ENCODE results near the gene CD2BP2.
A peak's percentile ranks its signal among the peaks of the same experiment; 100 is the strongest.
"Not testable (repeated sequence)": the region's sequence is repeated elsewhere in the genome, so short reads cannot be mapped to it uniquely, and the experiment has no call there.

Gene CD2BP2

DNA sequence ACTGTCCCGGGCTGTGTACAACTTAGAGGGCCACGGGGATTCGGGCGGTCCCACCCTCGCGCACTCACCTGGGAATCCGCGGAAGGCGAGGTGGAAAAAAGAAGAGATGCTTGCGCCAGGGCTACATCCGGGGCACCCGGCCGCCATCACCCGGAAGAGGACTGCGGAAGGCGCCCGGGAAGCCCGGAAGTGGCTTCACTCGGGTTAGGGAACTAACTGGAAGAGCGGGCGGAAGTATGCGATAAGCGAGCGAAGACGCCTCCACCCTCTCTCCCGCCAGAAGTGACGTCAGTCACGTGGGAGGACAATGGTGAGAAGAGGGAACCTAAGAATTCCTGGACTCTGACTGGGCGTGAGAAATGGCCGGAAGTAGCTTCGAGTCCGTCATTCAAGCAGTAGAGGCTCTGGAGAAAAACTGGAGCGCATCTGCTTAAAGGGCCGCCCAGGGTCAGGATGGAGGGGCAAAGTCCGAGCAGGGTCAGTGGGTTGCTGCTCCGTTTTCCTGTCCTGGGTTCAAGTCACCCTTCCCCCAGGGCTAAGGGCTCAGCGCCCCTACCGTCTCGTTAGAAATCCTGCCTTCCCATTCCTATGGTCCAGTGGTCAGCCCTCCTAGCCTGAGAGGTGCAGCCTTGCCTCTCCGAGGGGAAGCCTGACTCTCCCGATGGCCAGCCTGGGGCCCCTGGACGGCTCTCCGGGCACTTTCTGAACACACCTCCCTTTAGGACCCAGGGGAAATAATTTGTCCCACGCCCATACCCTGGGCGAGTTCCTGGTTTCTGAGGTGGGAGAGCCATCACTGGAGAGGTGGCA is at the start of gene CD2BP2:
TSS of gene CD2BP2 (minus strand) at position 165 of the 810 bp plus-strand sequence. CDS start 627 bp downstream, outside the sequence.
- peak; percentile 100 for DNase-seq

DNA sequence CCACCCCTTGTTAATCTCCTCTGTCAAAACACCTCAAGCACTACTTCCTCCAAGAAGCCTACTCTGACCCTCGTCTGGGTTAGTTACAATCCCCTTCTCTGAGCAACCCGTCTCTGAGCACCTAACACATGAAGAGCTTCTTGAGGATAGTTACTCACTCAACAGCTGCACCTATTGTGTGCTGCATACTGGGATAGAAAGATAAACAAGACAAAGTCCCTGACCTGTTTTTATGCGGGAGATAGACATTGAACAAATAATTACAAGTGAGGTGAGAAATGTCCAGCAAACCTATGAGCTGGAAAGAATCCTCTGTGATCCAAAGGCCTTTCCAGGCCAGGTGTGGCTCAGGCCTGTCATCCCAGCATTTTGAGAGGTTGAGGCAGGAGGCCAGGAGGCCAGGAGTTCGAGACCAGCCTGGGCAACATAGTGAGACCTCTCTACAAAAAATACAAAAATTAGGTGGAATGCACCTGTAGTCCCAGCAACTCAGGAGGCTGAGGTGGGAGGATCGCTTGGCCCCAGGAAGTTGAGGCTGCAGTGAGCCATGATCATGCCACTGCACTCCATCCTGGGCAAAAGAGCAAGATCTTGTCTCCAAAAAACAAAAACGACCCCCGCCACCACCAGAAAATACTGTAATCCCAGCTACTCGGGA is 46.8 kb upstream of the CD2BP2 start:
- no peak for DNase-seq

DNA sequence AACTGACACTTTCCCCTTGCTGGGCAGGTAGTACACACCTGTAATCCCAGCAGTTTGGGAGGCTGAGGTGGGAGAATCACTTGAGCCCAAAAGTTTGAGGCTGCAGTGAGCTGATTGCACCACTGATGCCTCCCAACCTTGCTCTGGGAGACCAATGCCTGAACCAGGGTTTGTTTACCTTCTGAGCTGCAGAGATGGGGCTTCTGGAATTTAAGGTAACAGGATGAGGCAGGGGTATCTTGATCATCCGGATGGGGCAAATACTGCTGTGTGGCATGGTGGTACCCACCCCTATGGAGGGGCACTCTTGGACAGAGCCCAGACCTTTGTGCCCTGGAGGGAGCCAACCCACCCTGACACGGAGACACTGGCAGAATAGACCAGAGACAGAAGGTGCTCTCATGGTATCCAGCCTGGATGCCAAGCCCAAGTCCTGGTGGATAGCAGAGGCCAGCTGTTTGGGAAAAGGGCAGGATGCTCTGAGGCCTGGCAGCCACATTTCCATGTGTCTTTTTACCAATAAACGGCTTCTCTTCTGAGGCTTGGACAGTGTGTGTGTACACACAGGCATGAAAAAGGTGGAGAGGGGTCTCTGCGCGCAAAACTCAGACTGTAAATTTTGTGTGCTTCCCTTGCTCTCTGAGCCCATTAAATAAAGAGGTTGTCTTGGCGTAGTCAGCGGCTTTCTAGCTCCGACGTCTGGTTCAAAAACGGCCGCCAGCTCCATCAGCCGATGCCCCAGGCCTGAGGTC is 44.5 kb upstream of the CD2BP2 start:
- DNase-seq = peak; percentile 51

DNA sequence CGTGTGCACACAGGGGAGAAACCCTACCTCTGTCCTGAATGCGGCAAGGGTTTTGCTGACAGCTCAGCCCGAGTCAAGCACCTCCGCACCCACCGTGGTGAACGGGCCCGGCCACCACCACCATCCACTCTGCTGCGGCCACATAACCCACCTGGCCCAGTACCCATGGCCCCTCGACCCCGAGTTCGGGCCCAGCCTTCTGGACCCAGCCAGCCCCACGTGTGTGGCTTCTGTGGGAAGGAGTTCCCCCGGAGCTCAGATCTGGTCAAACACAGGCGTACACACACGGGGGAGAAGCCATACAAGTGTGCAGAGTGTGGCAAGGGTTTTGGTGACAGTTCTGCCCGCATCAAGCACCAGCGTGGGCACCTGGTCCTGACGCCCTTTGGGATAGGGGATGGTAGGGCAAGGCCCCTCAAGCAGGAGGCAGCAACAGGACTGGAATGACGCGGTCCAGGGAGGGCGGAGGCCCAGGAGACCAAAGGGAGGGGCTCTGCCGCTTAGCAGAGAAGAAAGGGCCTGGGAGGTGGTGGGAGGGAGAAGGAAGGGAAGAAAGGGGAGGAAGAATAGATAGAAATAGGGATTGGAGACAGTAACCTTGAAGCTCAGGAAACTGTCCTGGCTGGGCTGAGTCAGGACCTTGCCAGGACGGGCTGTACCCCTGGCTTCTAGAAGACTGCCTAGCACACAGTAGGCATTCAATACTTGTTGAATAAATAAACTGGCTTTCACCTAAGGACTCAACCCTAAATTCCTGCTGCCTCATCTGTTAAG is 43.7 kb upstream of the CD2BP2 start:
- no peak for DNase-seq

DNA sequence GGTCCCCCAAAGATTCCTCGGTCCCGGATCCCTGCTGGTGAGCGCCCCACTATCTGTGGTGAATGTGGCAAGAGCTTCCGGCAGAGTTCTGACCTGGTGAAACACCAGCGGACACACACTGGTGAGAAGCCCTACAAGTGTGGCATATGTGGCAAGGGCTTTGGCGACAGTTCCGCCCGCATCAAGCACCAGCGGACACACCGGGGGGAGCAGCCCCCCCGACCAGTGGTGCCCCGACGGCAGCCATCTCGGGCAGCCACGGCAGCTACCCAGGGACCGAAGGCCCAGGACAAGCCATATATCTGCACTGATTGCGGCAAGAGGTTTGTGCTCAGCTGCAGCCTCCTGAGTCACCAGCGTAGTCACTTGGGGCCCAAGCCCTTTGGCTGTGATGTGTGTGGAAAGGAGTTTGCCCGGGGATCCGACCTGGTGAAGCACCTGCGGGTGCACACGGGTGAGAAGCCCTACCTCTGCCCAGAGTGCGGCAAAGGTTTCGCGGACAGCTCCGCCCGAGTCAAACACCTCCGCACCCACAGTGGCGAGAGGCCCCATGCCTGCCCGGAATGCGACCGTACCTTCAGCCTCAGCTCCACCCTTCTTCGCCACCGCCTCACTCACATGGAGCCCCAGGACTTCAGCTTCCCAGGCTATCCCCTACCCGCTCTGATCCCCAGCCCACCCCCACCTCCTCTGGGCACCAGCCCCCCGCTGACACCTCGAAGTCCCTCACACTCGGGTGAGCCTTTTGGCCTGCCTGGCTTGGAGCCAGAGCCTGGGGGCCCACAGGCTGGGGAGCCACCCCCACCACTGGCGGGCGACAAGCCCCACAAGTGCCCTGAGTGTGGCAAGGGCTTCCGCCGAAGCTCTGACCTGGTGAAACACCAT is 42.9 kb upstream of the CD2BP2 start:
- DNase-seq = no peak

DNA sequence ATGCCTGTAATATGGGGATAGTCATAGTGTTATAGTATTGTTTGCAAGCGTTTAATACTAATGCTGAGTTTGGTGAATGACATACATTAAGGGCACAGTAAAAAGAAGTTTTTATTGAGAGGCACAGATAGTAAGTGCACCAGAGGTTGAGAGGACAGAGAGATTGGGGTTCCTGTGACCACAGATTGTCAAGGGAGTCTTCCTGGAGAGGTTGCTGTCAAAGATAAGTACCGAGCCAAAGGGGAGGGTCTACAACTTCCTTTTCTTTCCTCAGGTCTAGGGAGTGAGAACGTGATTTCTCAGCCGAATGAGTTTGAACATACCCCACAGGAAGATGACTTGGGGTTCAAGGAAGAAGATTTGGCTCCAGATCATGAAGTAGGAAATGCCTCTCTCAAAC is 41.9 kb upstream of the CD2BP2 start:
- DNase-seq = no peak

DNA sequence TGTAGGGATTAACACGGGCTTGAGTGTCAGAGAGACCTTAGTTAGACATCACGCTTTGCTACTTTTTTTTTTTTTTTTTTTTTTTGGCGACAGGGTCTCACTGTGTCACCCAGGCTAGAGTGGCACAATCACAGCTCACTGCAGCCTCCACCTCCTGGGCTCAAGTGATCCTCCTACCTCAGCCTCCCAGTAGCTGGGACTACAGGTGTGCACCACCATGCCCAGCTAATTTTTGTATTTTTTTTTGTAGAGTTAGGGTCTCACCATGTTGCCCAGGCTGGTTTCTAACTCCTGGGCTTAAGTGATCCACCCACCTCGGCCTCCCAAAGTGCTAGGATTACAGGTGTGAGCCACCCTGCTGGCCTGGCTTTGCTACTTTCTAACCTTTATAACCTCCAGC is 41.5 kb upstream of the CD2BP2 start:
- not testable (repeated sequence) for DNase-seq

DNA sequence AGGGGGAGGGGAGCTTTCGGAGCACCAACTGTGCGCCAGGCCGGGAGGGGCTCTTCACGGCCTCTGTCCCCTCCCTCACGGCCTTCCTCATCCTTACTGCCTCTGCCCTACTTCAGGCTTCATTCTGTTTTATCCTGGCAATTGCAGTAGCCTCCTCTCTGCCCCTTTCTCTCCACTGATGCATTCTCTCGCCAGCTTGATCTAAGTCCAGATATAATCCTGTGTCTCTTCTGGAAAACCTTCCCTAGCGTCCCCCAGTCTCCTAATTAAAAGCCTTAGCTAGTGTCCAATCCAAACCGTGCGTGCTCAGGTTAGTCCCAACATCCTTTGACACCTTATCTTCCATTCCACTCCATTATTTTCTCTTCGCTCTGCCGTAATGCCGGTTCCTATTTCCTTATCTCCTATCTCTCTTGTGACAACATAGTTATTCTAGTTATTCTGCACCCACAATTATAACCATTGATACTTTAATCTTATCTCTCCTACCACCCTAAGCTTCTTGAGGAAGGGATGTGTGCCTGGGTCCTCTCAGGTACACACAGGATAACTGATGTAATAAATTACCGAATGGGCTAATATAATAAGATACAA is 41.0 kb upstream of the CD2BP2 start:
- DNase-seq = no peak

DNA sequence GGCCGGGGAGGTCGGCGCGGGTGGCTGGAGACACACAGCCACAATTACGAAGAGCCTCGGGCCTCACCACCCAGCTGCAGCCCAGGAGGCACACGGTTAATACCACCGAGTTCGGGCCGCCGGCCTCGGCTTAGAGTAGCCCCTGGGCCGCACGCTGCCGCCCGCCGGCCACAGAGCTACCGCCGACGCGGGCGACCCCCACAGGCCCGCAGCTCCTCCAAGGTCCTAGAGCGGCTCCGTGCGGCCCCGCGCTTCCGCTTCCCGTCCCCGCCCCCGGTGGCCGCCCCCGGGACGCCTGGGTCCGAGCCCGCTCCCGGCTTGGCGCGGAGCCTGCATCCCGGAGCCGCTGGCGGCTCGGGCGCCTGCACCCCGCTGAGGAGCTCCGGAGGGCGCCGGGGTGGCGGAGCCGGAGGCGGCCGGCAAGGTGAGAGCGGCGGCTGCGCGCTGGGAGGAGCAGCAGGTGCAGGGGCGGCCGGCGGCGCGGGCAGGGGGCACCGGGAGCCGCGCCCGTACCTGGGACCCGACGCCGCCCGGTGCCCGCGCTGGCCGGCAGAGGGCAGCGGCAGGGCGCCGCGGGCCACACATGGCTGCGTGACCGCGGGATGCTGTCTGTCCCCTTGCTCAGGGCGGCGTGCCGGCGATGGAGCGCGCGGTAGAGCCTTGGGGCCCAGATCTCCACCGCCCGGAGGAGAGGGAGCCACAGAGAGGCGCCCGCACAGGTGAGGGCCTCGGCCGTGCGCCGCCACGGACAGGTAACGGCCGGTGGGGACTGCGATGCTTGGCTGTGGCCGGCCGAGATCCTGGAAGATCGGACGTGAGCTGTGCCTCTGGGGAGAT is 40.3 kb upstream of the CD2BP2 start, which contains the start of gene ZNF48:
TSS of gene ZNF48 (plus strand) at position 266 of the 837 bp plus-strand sequence. CDS start at position 641, 375 bp downstream.
- DNase-seq = peak; percentile 87

DNA sequence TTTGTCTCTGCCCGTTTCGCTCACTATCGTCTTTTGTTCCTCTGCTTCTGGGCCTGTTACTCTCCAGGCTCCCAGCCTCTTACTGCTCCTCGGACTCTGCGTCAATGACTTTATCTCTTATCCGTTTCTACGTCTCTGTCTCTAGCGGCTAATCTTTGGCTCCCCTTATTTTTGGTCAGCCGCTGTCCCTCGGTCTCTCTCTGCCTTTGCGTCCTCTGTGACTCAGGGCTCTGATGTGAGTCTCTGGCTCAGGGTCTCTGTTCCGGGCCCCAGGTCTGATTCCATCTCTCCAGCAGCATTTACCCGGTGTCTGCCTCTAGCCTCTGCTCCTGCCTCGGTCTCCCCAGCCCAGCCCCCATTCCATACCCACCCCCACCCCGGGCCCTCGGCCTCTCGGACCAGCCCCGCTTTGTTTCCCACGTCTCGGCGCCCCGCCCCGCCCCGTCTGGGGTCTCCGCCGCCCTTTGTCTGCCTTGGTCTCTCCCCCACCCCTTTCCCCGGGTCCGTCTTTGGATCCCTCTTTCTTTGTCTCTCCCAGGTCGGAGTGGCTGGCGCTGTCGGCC is 39.6 kb upstream of the CD2BP2 start:
- no peak for DNase-seq

DNA sequence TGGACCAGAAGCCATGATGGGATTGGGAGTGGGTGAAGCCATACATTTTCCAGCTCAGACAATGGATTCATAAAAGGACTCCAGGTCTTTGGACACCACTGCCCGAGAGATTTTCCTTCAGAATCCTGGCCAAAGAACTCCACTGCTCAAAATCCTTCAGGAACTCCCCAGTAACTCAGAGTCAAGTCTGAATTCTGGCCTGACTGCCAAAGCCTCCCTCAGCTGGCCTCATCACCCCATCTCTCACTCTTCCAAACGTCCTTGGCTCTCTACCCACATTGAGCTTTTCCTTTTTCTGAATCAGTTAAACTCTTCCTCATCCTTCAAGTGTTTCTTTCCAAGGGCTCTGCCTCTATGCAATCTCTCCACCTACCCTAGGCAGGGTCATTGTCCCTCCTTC is 28.4 kb upstream of the CD2BP2 start:
- no peak for DNase-seq

DNA sequence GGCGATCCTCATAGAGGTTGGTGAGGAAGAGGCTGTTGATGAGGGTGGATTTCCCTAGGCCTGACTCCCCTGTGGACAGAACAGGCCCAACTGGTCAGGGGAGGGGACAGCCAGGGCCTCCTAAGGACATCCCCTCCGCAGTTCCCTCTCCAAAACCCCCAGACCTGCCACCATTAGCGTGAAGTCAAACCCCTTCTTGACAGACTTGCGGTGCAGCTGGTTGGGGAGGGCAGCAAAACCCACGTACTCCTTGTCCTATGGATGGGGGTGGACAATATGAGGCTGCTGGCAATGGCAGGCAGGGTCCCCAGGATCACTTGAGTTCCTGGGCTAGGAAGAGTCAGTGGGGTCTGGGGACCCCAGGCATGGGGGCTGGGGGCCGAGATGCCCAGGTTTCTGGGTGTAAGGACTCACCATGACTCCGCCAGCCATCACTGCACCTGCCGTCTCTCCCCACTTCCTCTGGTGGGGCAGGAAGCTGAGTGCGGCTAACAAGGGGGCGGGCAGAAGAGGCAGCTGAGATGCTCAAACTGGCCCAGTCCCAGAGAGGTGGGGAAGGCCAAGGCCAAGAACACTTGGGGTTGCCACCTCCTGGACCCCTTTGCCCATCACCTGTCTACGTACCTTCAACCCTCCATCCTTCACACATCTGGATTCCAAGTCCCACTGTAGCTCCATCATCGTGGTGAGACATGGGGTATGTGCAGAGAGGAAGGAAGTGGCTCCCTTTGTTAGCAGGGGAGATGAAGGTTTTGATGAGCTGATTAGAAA is 27.2 kb upstream of the CD2BP2 start, which contains the start of gene SEPTIN1:
TSS of gene SEPTIN1 (minus strand) at position 451 of the 771 bp plus-strand sequence. CDS start at position 432, 19 bp downstream.
- DNase-seq = no peak

DNA sequence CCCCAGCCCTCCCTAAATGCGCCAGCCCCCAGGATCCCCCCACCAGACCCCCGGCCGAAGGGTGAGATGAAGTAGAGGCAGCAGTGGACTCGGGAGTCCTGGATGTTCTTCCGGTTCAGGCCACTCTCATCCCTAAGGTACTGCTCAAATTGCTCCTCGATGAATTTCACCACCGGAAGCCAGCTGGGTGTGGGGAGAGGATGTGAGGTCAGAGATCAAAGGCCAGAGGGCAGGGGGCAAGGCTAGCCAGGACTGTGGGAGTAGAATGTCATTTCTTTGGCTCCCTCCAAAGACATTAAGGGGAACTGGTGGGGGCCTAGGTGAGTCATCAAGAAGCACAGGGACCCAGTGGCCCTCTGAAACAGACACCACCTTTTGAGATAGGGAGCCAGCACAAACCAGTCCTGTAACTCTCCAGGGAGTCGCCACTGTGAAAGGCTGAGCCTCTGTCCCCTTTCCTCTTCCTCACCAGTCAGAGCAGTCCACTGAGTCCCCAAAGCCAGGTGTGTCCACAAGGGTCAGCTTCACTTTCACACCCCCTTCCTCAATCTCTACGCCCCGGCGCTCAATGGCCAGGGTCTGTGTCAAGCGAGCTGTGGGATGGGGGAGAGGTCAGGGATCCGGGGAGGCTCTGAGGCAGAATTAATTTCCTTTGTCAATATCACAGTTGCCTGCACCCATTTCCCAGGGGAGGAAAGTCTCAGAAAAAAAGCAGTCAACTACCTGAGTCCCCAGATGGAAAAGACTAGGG is 26.4 kb upstream of the CD2BP2 start:
- no peak for DNase-seq

DNA sequence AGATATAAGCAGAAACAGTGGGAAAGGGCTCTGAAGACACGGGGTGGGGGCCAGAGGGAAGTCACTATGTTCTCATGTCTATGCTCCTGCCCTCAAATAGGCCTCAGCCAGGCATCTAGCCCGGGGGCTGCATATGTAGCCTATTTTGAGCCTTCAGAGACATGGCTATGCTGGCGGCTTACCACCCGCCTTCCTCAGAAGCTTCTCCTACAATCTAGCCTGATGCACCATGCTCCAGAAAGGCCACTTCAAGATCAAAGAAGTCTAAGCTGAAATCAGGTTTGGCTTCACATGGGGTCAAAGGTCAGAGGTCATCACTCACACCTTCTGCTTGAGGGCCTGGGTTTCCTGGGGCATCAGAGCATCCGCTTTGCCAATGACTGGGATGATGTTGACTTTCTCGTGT is 25.7 kb upstream of the CD2BP2 start:
- DNase-seq = no peak

DNA sequence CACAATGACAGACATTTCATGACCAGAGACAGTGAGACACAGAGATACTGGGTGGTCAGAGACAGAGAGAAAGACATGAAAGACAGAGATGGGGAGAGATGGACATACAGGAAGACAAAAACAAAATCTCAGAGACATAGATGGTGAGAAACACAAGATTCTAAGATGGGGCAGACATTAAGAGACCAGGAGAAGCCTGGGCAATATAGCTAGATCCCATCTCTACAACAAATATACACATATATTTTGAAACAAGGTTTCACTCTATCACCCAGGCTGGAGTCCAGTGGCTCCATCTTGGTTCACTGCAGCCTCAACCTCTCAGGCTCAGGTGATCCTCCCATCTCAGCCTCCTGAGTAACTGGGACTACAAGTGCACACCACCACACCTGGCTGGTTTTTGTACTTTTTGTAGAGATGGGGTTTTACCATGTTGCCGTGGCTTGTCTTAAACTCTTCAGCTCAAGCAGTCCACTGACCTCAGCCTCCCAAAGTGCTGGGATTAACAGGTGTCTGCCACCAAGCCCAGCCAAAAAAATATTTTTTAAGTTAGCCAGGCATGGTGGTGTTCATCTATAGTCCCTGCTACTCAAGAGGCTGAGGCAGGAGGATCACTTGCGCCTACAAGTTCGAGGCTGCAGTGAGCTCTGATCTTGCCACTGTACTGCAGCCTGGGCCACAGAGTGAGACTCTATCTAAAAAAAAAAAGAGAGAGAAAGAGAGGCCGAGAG is 25.1 kb upstream of the CD2BP2 start:
- no peak for DNase-seq

DNA sequence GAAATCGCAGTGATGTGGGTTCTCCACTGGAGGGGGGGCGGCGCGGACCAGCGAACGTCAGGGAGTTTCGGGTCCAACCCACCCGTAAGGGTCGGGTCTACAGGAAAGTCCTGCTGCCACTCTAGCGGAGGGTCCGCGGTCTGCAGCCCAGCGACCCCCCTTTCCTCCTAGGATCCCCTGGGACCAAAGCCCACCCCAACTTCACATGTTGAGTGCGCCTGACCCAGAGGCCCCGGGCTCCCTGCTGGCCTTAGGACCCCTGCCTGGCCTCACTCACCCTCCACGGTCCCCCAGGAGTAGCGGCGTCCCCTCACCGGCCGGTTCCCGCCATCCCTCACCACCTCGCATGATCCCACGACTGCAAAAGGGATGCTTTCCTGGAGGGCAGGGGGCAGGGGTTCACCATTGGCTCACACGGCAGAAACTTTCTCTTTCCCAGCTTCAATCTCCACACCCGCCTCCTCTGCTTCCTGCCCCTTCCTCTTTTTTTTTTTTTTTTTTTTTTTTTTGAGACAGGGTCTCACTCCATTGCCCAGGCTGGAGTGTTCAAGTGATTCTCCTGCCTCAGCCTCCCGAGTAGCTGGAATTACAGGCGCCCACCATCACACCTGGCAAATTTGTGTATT is 24.2 kb upstream of the CD2BP2 start:
- DNase-seq = no peak

All from NCI-H345 (cell line).